ENCODE measurements around the gene CEP83.
"Not testable (repeated sequence)": the region's sequence is repeated elsewhere in the genome, so short reads cannot be mapped to it uniquely, and the experiment has no call there.

The CEP83 gene

DNA sequence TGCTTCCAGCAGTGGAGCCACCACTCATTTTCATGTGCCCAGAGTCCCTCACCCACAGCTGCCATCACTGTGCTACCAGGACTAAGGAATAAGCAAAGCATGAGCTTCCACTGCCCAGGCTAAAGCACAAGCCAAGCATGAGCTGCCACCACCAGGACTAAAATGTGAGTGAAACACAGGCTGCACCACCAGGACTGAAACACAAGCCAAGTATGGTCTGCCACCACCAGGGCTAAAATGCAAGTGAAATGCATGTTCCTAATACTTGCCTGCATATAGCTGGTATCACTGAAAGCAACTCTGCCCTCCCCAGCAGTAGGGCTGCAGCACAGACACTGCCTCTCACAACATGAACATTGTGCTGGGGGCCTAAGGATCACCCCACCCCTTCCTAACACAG lies 30.0 kb downstream of the CEP83 start:
- DNase-seq, result no peak

- no peak for DNase-seq
Observed at GRCh38 chr12:94429191-94429590, 30.5 kb downstream of the CEP83 start.

DNA sequence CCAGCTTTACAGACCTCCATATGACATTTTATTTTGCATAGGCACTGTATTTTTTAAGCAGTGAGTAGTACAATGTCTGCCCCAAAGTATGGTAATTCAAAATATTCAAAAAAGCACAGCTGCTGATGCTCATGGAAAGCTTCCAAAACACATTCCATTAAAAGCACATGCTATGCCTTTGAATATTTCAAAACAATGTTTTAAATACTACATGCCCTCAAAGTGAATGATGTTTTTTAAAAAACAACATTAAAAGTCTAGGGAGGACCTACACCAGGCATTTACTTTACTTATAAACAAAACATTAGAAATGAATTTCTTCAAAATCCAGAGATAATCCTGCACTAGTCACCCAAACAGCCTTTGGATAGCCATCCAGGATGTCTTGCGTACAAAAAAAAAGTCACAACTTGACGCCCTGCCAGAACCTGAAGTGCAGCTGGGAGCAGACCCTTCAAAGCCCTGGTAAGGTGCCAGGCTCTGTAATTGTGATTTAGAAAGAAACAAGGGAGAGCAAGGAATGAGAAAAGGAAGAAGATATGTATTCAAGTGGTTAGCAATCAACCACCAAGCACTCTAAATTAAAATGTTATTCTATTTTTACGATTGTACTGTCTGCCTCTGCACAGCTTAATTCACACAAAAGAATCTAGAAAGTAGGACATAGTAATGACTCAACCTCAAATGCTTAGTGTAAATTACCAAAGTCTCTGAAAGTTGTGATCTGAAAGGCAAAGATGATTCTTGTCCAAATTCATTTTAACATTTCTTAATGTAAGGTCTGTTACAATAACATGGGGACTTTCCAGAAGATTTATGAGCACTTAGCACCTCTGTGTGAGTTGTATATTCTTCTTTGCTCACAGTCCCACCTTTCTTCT lies 31.9 kb downstream of the CEP83 start:
- no peak for DNase-seq

GRCh38 chr12:94426049-94426448 lies 33.6 kb downstream of the CEP83 start:
- DNase-seq, result no peak

DNA sequence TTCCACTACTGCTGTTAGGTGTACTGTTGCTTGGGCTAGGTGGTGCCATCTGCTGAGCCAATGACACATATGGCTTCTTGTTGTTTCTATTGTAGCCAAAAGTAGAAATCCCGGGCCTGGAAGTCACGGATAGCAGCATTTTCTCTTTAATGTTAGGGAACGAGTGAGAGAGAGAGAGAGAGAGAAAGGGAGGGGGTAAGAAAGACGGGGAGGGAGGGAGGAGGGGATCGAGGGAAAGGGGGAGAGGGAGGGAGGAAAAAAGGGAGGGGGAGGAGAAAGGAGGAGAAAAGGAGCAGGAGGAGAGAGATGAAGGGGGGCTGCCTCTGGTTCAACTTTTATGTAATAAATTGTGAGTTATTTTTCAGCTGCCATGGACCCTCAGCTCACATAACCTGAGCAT lies 34.8 kb downstream of the CEP83 start:
- not testable (repeated sequence) for DNase-seq

DNA sequence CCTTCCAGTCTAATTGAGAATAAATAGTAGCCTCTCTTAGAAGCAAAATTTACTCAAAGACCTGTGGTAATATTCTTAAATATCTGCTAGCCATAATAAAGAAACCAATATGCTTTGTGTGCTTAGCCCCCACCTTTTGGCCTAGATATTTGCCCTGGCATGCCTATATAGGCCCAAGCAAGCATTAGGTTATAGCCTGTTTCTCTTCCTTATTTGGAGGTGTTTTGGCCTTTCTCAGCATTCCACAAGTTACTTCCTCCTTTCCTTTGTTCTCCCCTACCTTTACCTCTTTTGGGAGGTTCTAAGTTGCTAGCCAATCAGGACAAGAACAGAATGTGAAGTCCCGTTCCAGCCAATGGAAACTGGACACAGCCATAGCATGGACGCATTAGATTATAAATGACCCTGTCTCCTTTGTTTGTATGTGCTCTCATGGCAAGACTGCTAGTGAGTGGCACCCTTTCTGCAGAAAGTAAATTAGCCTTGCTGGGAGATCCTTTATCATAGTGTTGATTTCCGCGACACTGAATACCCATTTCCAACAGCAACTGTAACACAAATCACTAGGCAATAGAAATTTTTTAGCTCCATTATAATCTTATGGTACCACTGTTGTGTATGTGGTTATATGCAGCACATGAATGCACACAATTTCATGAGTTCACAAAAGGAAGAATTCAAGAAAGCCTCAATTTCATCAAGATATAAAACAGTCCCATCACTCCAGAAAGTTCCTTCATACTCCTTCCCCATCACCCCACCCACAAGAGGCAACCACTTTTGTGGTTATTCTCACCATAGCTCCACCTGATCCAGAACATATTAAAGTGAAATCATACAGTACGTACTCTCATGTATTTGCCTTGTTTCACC lies 37.6 kb downstream of the CEP83 start:
- no peak for DNase-seq

DNA sequence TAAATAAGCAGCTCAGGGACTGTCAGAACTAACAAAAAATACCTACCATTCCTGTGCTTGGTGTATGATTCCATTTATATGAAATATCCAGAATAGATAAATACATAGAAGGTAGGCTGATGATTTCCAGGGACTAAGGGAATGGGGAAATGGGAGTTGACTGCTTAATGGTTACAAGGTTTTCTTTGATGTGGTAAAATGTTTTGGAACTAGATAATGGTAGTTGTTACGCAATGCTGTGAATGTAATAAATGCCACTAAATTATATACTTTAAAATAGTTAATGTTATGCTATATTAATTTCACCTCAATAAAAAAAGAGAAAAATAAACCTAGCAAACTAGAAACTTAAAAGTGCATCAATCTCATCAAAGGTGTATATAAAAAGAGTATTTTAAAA lies 41.1 kb downstream of the CEP83 start:
- no peak for DNase-seq

GRCh38 chr12:94416613-94417012 lies 43.1 kb downstream of the CEP83 start:
- DNase-seq, result no peak

- no peak for DNase-seq
Observed at GRCh38 chr12:94415066-94415465, 44.6 kb downstream of the CEP83 start.

DNA sequence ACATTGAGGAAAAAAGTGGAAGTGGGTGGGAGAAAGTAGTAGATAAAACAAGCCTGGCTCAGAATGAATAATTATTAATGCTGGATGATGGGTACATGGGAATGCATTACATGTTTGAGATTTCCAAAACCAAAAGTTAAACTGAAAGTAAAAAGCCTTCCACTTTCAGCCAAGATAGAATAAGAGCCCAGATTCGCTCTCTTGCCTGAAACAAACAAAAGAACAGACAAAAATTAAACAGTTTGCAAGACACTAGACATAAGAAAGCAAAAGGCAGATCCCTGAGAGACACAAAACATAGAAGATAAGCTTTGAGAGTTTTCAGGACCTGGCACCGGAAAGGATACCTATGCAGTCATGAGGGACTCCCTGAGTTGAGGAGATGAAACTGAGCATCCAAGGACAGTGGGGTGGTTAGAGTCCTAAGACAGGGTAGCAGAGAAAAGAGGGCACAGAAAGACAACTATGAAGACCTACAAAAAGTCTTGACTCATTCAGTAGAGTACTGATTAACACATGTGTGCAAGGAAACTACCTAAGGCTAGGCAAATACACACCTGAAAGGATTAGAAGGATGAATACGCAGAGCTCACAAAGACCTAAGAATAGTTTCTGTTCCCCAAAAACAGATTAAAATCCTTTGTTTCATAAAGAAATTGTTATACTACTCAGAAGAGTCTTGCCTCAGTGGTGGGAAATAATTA lies 54.1 kb downstream of the CEP83 start:
- DNase-seq, result no peak

GRCh38 chr12:94404854-94405253 lies 54.8 kb downstream of the CEP83 start:
- no peak for DNase-seq

- DNase-seq, result no peak
Observed at GRCh38 chr12:94401326-94401725, 58.3 kb downstream of the CEP83 start.

GRCh38 chr12:94398685-94399084 lies 61.0 kb downstream of the CEP83 start:
- DNase-seq, result not testable (repeated sequence)

DNA sequence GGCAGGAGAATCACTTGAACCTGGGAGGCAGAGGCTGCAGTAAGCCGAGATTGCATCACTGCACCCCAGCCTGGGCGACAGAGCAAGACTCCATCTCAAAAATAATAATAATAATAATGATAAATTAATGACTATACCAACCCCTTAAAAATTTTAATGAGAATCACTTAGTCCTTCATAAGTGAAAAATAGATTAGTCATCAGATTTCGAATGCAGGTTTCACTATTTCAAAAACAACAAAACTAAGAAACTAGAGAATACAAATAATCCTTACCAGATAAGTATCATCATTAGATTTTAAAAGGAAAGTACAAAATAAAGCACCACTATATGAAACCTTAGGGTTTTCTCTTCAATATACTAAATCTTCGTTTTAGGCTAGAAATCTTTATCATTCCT lies 62.3 kb downstream of the CEP83 start:
- no peak for DNase-seq

GRCh38 chr12:94396014-94396413 lies 63.7 kb downstream of the CEP83 start:
- not testable (repeated sequence) for DNase-seq

DNA sequence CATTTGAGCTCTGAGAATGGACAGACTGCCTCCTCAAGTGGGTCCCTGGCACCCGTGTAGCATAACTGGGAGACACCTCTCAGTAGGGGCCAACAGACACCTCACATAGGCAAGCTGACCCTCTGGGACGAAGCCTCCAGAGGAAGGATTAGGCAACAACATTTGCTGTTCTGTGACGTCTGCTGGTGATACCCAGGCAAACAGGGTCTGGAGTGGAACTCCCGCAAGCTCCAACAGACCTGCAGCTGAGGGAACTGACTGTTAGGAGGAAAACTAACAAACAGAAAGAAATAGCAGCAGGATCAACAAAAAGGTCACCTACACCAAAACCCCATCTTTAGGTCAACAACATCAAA lies 69.6 kb downstream of the CEP83 start:
- DNase-seq, result no peak

DNA sequence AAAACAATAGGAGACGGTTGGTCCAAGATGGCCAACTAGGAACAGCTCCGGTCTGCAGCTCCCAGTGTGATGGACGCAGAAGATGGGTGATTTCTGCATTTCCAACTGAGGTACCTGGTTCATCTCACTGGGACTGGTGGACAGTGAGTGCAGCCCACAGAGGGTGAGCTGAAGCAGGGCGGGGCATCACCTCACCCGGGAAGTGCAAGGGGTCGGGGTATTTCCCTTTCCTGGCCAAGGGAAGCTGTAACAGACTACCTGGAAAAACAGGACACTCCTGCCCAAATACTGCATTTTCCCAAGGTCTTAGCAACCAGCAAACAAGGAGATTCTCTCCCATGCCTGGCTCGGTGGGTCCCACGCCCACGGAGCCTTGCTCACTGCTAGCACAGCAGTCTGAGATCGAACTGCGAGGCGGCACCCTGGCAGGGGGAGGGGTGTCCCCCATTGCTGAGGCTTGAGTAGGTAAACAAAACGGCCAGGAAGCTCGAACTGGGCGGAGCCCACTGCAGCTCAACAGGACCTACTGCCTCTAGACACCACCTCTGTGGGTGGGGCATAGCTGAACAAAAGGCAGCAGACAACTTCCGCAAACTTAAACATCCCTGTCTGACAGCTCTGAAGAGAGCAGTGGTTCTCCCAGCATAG lies 70.1 kb downstream of the CEP83 start:
- not testable (repeated sequence) for DNase-seq

DNA sequence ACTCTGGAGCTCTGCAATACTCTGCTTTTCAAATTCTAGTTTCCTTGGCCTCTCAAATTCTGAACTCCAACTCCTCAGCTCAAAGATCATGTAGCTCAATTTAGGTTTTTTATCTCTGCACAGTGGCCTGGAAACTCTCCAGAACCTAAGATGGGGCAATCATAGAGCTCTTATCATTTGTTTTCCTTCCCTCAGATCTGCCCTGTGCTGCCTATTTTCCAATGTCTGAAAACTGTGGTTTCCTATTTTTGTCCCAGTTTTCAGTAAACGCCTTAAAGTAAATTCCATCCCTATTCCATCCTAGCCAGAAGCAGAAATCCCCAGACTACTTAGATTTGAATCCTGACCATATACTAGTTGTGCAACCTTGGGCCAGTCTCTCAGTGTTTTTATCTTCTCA lies 73.2 kb downstream of the CEP83 start:
- DNase-seq, result no peak

DNA sequence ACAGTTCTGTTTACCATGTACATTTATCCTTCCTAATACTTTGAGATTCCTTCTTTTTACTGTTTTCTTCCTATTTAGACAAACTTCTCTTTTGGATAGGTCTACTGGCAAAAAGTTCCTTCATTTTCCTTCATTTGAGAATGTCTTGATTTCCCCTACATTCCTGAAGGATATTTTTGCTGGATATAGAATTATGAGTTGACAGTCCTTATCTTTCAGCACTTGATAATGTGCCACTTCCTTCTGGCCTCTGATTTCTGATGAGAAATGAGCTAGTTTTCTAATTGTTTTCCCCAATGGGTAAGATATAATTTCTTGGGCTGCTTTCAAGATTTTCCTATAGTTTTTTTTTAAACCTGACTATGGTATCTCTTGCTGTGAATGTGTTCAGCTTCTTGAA lies 75.6 kb downstream of the CEP83 start:
- DNase-seq, result no peak

DNA sequence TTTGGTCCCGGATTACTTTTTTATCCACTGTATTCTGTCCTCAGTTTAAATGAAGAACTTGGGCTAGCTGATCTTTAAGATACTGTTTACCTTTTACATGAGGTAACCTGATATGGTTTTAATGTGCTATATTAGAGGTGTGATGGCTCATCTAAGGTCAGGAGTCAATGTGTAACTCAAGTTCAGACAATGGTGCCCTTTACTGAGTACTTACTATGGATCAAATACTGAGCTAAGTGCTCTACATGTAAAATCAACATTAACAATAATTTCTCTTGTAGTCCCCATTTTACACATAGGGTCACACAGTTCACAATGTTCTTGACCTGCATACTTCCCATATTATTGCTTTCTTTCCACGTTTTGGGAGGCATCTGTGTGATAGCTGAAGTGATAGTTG lies 79.2 kb downstream of the CEP83 start:
- DNase-seq, result no peak

GRCh38 chr12:94379479-94380113 lies 80.1 kb downstream of the CEP83 start:
- no peak for DNase-seq

DNA sequence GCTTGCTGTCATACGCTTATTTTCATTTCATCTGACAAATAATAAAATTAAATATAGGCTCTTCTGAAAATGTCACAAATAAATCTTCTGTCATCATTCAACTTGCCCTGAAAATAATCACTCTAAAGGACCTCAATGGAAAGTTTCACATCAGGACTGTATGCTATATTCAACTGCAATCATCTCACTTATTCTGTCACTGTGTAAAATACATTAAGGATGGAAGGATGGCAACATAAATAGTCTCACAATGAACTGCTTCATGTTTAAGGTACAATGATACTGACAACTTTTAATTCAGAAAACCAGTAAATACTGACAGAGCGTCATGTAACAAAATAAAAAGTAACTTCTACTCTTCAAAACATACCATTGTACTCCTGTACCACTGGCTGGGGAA lies 82.1 kb downstream of the CEP83 start:
- DNase-seq, result no peak
